ENCODE measurements around the gene FRMD4A.

DNA sequence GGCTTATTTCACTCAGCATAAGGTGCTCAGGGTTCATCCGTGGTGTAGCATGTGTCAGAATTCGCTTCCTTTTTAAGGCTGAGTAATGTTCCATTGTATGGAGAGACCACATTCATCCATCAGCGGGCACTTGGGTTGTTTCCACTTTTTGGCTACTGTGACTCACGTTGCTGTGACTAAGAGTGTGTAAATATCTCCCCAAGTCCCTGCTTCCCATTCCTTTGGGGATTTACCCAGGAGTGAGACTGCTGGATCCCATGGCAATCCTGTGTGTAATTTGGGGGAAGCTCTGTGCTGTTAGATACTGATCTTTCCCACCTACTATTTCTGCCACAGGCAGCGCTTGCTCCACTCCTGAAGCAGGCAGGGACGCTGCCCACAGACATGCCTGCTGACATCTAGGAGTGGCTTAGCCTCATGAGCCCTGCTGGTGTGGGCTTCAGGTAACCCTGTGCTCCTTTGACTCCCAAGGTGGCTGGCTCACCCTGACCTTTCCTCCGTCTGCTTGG is 346.0 kb downstream of the FRMD4A start:
- TF ChIP-seq, protein P1, sequence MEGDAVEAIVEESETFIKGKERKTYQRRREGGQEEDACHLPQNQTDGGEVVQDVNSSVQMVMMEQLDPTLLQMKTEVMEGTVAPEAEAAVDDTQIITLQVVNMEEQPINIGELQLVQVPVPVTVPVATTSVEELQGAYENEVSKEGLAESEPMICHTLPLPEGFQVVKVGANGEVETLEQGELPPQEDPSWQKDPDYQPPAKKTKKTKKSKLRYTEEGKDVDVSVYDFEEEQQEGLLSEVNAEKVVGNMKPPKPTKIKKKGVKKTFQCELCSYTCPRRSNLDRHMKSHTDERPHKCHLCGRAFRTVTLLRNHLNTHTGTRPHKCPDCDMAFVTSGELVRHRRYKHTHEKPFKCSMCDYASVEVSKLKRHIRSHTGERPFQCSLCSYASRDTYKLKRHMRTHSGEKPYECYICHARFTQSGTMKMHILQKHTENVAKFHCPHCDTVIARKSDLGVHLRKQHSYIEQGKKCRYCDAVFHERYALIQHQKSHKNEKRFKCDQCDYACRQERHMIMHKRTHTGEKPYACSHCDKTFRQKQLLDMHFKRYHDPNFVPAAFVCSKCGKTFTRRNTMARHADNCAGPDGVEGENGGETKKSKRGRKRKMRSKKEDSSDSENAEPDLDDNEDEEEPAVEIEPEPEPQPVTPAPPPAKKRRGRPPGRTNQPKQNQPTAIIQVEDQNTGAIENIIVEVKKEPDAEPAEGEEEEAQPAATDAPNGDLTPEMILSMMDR (conservative IDR thresholded peaks at IDR 0.05; ENCODE audit: low read depth, low read length), result no peak
- TF ChIP-seq POLR2A (IDR thresholded peaks at IDR 0.05; ENCODE audit: low read depth, low read length) (no peak), SMC3 (IDR thresholded peaks at IDR 0.05; ENCODE audit: low read depth, low read length) (no peak), NFE2L2 (IDR thresholded peaks at IDR 0.05; ENCODE audit: low read depth, low read length) (no peak), RAD21 (IDR thresholded peaks at IDR 0.05; ENCODE audit: low read length) (peak; percentile 10; the same call in 1 of the 2 replicates), CHD1 (IDR thresholded peaks at IDR 0.05; ENCODE audit: low read depth, low read length) (no peak), RCOR1 (IDR thresholded peaks at IDR 0.05; ENCODE audit: insufficient replicate concordance, low read length) (peak; percentile 25), CEBPB (IDR thresholded peaks at IDR 0.05; ENCODE audit: low read depth, low read length) (peak; percentile 47; the same call in 1 of the 2 replicates), FOS (IDR thresholded peaks at IDR 0.05; ENCODE audit: low read depth, low read length) (peak; percentile 88), RFX5 (IDR thresholded peaks at IDR 0.05; ENCODE audit: low read depth, low read length) (no peak), MAZ (IDR thresholded peaks at IDR 0.05; ENCODE audit: borderline replicate concordance, low read depth, low read length) (peak; percentile 29; the same call in 1 of the 2 replicates), MAFK (IDR thresholded peaks at IDR 0.05; ENCODE audit: low read depth, low read length) (no peak)
- TF ChIP-seq, protein P2, sequence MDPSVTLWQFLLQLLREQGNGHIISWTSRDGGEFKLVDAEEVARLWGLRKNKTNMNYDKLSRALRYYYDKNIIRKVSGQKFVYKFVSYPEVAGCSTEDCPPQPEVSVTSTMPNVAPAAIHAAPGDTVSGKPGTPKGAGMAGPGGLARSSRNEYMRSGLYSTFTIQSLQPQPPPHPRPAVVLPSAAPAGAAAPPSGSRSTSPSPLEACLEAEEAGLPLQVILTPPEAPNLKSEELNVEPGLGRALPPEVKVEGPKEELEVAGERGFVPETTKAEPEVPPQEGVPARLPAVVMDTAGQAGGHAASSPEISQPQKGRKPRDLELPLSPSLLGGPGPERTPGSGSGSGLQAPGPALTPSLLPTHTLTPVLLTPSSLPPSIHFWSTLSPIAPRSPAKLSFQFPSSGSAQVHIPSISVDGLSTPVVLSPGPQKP (IDR thresholded peaks at IDR 0.05; ENCODE audit: borderline replicate concordance, low read depth, low read length), result no peak
- TF ChIP-seq, protein P3, sequence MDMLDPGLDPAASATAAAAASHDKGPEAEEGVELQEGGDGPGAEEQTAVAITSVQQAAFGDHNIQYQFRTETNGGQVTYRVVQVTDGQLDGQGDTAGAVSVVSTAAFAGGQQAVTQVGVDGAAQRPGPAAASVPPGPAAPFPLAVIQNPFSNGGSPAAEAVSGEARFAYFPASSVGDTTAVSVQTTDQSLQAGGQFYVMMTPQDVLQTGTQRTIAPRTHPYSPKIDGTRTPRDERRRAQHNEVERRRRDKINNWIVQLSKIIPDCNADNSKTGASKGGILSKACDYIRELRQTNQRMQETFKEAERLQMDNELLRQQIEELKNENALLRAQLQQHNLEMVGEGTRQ (IDR thresholded peaks at IDR 0.05; ENCODE audit: low read depth, low read length), result no peak

All from IMR-90 (cell line).